Measurements from ENCODE around the gene RNF121. TPM values are rescaled to one million over a fixed set of nuclear protein-coding genes. Genes with fewer than 3 reads are reported as not detected.

RNF121 gene
- total RNA-seq, 1 experiment from 2014 or later: 56.9 TPM

DNA sequence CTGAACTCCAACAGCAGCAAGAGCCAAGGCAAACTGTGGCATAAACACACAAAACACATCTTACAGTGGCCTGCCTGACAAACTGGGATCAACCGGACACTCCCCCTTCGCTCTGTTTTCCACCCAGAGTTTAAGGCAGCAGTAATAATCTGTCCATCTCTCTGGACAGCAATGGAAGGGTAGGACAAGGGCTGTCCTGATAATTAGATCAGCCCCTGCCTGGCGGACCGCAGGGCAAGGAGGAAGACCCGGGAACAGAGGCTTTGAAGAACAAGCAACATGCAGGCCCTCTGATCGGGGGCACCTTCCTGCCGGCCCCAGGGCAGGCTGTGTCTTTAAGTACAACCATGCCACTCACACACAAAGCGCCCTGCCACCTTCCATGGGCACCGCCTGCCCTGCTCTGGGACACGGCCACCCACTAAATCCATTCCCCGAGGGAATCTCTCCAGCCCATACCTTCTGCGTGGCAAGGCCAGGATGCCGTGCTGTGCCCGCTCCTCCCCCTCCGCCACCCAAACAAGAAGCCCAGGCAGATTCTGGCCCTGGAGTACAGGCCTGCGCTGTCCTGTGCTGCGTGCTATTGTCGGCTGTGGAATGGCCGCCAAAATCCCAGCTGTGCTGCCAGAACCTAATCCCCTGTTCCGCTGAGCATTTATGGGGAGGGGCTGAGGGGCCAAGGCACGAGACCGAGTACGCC, 112.7 kb downstream of the RNF121 start:
- Histone ChIP-seq H2BK5ac (ENCODE audit: insufficient read length, low read length) (no peak overlapping the region), H3K79me2 (ENCODE audit: insufficient read depth, low read length) (peaks cover 12% of the 10 kb centered on the region; the same call in 1 of the 2 replicates), H3K23ac (ENCODE audit: insufficient read length, low read depth, low read length) (no peak overlapping the region), H3K14ac (ENCODE audit: insufficient read depth, low read length) (peak overlapping the region; percentile 55), H2BK20ac (ENCODE audit: low read depth, low read length, poor library complexity, severe bottlenecking) (no peak overlapping the region), H3K23me2 (ENCODE audit: insufficient read length, low read depth, low read length, poor library complexity, severe bottlenecking) (peaks cover 8% of the 10 kb centered on the region), H3K4me2 (ENCODE audit: insufficient read depth, insufficient read length, low read length) (peak overlapping the region; percentile 45), H4K5ac (ENCODE audit: insufficient read length, low read depth, low read length) (no peak overlapping the region), H4K91ac (ENCODE audit: insufficient read length, low read depth, low read length) (no peak overlapping the region), H3K4me1 (ENCODE audit: insufficient read depth, low read length) (peaks cover 9% of the 10 kb centered on the region; the same call in 1 of the 2 replicates), H3K9ac (ENCODE audit: extremely low read depth, insufficient read length, low read length) (peak overlapping the region; percentile 11), H3K9me3 (ENCODE audit: control insufficient read depth, low read depth, low read length) (no peaks in the 10 kb centered on the region), H3K27me3 (ENCODE audit: insufficient read depth, low read length) (no peaks in the 10 kb centered on the region), H3T11ph (ENCODE audit: low read length) (no peak overlapping the region), H2BK120ac (ENCODE audit: low read depth, low read length, poor library complexity, severe bottlenecking) (no peak overlapping the region), H3K79me1 (ENCODE audit: insufficient read depth, low read depth, low read length, poor library complexity, severe bottlenecking) (peaks cover 10% of the 10 kb centered on the region), H3K18ac (ENCODE audit: insufficient read length, low read depth, low read length) (peak overlapping the region; percentile 59), H3K56ac (ENCODE audit: insufficient read length, low read depth, low read length) (no peak overlapping the region), H2BK15ac (ENCODE audit: low read depth, low read length) (no peak overlapping the region), H4K20me1 (ENCODE audit: control insufficient read depth, insufficient read depth, insufficient read length) (no peaks in the 10 kb centered on the region), H4K8ac (replicated peaks; ENCODE audit: insufficient read length, low read depth, low read length) (no peak overlapping the region), H2AFZ (ENCODE audit: low read length) (no peak overlapping the region), H3K27ac (ENCODE audit: insufficient read length, low read depth, low read length) (no peak overlapping the region), H2BK12ac (ENCODE audit: insufficient read length, low read depth, low read length) (no peak overlapping the region), H2AK5ac (ENCODE audit: insufficient read length, low read length) (no peak overlapping the region), H3K4ac (ENCODE audit: low read depth, low read length) (no peak overlapping the region)
- DNase-seq: peak; percentile 61
- peaks cover 14 to 26% of the 10 kb centered on the region in 2 experiments for H3K4me1 Mint-ChIP-seq
- H3K4me3 Mint-ChIP-seq: no peak overlapping the region
- no peak overlapping the region; a peak in 1 of 7 replicates for H3K27ac Mint-ChIP-seq
- TF ChIP-seq CTCF (conservative IDR thresholded peaks at IDR 0.05): no peak
- no CpG with 5 or more reads among the region's 23 CpGs for WGBS (ENCODE audit: extremely low coverage, insufficient read length, low lambda C conversion rate)
- peaks cover 6 to 13% (median 7%) of the 10 kb centered on the region in 3 experiments; a peak in 6 of 7 replicates for H3K36me3 Mint-ChIP-seq (ENCODE audit: insufficient read depth in 1 of 3, low read depth in 3 of 3)
- no peaks in the 10 kb centered on the region for H3K27me3 Mint-ChIP-seq (ENCODE audit: low read depth)
- H3K9me3 Mint-ChIP-seq: no peaks in the 10 kb centered on the region

Data from H9 (cell line).